CD4-positive, alpha-beta T cell treated with Interferon gamma for 1 hour (primary cell): Measurements from ENCODE around the gene ADRB1.

ENCODE experiments used
- DNase-seq: peaks from one replicate; pipeline ENCODE4 v3.0.0-alpha.2; 2020

The ADRB1 gene

DNA sequence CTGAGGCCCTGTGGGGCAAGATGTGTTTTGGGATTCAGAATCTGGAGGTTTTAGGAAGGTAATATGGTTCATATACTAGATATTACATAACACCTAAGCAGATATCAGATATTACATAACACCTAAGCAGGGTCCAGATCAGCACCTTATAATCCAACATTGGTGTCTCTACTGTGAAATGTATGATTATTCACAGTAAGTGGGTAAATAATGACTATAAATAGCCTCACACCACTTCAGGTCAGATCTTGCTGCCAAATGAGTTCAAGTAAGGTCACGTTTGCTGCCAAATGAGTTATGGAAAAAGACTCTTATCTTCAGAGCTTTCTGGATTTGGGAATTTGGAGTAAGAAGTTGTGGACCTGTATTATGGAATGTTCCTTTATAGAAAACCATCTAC, 14.6 kb downstream of the ADRB1 start:
- no peak for DNase-seq

DNA sequence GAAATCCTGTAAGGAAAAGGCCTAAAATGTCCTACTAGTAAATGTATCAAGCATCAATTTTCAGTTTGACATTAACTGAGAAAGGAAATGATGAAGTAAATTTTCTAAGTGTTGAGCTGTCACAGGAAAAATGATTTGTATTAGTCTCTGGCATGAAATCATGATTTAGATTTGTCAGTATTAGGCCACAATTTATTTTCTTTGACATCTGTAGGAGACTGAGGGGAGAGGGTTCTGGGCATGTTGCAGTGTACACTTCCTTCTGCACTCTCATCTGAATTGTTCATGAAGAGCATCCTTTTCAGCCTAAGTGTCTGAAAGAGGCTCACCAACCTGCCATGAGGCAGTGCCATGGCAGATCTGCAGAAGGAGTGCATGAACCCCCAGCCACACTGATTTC, 15.9 kb downstream of the ADRB1 start:
- DNase-seq = no peak

DNA sequence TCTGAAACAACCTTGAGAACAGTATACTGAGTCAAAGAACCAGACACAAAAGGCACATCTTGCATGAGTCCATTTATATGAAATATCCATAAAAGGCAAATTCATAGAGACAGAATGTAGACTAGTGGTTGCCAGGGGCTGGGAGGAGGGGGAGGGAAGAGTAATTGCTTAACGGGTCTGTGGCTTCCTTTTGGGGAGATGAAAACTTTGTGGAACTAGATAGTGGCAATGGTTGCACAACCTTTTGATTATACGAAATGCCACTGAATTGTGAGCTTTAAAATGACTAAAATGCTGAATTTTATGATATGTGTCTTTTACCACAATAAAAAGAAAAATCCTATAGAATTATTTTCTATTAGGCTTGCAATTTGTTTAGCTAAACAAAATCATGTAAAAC, 16.8 kb downstream of the ADRB1 start:
- no peak for DNase-seq

DNA sequence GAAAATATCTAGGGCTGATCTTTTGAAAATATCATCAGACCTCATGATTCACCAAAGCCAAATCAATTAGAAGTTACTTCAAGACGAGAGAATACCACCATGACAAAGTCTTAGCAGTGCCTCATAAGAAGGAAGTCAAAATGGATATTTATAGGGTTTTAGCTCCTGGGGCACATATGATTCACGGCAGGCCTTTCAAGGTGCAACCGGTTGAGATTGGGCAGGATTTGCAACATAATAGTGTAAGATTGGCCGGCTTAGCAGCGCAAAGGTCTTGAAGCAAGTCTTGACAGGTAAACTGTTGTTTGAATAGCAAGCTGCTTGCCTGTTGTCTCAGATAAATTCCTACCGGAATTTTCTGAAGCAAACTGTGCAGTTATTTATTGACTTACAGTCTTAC, 17.5 kb downstream of the ADRB1 start:
- DNase-seq = no peak

DNA sequence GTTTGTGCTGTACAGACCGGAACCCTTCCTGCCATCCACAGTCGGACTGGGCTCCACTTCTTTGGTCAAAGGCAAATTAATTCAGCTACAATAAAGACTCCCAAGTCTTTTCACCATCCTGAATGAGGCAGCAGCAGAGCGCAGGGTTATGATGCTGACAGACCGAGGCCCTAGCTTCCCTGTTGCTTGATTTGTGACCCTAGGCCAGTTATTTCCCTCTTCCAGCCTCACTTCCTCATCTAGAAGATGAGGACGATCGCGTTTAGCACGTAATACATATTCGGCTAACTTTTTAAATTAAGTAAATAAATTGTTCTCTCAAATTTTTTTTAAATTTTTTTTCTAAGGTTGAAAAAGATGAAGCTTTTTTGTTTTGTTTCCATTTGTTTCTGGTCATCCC, 18.1 kb downstream of the ADRB1 start:
- peak; percentile 28 for DNase-seq

DNA sequence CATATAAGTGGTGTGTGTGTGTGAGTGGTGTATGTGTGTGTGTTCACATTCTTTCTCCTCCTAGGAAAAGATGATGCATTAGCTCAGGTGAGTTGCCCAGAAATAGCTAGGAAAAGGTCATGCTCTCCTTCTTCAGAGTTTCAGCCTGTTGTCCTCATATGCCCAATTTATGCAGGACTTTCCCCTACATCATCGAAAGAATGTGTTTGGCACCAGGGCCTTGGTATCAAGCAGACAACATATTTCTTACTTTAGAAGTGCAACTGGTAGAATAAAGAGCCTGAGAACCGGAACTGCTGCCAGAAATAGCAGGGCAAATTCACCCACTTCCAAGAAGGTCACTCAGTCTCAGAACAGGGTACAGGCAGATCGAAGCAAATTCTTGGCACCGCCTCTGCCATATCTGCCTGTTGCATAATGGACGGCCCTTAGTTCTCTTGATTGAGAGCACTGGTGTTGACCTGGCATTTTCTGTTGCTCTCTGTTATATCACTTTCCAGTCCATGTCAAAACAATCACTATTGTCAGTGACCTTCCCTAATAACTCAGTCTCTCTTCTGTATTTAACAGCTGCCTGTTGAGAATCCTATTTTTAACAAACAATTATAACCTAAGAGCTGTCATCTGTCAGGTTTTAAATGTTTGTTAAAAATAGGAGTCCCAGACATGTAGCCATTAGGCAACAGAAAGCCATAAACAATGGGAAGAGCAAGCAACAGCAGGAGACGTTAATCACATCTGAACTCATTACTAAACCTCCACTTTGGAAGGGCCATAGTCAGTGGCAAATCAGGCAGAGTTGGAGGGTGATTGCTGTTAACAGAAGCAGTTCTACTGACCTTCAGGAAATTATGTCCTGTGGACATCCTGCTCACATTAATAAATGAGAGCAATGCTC, 20.7 kb downstream of the ADRB1 start:
- DNase-seq = no peak

DNA sequence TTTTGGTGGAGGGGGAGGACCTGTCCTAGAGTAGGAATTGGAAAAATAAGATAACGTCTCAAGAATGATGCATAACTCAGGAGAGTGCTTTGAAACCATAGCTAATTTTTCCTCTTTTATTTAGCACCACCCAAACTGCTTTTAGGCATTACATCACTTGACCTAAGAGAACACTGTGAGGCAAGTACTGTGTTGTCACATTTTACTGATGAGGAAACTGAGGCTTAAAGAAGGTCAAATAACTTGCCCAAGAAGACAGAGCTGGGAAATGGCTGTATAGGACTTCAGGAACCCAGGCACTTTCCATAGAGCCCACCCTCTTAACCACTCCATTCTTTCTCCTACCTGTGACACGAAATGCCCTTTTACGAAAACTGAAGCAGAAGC, 21.4 kb downstream of the ADRB1 start:
- no peak for DNase-seq

DNA sequence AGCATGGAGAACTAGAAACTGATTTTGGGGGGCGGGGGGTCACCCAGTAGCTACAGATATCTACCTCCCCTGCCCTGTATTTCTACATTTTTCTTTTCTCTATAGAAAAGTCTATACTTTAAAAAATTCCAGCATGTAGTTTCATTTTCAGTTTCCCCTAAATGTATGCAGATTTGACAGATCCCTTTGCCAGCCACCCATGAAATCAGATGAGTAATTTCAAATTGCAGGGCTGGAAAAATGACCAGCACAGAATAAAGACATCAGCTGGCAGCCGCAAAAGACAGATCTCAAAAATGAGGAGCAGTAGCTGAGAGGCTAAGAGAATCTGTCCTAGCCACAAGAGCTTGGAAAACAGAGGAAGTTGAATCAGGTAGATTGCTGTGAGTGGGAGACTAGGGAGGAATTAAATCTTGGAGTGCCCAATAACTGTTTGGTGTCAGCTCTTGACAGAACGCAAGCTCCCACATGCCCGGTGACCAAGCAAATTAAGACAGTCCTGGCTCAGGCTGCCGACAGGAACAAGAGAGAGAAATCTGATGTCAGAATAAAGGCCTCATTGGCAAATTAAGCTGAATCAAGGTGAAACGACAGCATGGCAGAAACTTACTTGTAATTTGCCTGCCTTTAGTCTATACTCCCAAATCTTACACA, 24.5 kb downstream of the ADRB1 start:
- DNase-seq = no peak

DNA sequence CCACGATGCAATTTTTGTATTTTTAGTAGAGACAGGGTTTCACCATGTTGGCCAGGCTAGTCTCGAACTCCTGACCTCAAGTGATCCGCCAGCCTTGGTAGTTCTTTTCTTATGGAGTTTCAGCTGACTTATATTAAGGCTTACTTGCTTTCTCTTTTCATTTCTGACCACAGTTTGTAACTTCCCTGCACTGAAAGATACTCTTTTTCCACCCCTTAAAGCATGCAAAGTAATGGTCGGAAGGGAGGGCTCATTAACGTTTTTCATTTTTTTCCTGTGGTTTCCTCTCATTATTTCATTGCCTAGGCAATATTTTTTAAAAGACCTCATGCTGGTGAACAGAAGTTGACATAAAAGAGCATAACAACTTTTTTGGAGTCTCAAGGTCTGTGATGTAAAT, 27.0 kb downstream of the ADRB1 start:
- no peak for DNase-seq

DNA sequence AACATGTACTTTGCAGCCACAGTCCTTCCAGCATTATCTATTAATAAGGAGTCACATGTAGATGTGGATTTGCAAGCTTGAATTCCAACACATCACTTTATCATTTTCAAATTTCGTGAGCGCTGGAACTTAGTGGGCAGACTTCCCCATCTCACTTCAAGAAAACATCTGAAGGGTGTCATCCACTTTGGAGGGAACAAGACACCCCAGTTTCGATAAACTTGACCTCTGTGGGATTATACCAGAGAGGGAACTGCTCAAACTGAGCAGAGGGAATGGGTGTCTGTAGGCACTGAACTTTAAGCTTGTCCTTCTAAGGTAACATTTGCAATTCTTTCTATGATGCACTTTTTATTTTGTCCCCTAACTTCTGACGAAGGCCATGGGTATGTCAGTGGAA, 27.5 kb downstream of the ADRB1 start:
- DNase-seq = no peak

DNA sequence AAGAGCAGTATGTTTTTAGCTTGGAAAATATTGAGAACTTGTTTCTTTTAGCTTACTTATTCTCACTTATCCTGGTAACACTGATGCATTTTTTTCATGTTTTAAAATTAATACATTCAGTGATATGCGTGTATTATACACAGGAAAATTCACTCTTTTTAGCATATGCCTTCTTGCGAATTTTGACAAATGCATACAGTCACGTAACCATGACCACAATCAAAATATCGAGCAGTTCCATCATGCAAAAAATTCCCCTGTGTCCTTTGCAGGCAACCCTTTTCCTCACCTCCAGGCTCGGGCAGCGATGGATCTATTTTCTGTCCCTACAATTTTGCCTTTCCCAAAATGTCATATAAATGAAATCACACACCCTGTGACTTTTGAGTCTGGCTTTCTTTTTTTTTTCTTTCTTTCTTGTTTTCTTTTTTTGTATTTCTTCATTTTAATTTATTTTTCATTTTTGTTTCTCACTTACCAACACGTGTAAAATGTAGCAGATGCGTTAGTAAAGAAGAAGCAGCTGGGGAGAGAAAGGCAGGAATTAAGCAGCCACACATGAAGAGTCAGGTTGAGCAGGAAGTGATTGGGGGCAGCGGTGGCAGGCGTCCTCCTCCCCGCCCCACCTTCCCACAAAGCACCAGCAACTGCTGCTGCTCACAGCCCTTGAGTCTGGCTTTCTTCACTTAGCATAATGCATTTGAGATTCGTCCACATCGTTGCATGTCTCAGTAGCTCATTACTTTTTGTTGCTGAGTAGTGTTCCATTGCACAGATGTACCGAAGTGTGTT, 29.9 kb downstream of the ADRB1 start:
- no peak for DNase-seq

DNA sequence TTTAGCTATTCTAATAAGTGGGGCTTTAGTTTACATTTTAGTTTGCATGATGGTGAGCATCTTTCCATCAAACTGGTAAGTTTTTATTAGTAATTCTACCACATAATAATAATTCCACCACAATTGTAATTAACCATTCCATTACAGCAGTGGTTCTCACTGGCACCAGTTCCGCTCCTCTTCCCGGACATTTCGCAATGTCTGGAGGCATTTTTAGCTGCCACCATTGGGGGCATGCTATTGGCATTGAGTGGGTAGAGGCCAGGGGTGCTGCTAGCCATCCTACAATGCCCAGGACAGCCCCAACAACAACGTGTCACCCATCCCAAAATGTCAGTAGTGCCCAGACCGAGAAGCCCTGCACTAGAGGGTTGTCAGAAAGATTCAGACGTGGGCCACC, 31.4 kb downstream of the ADRB1 start:
- DNase-seq = no peak

DNA sequence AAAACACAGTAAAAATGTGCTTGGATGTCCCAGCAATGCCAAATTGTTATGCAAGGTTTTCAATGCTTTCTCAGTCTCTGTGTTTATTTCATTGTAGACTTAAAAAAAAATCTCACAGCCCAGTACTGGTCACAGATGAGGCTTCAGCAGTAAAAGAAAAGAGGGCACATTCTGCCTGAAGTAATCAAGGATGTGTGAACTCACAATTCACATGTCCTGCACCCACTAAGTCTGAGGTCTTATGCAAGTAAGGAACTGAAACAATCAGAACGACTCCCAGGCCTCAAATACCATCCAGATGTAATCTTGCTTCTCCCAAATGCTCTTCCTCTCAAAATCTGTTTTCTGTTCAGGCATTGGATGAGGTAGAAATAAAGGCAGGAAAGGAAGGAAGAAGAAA, 33.7 kb downstream of the ADRB1 start:
- DNase-seq = no peak

DNA sequence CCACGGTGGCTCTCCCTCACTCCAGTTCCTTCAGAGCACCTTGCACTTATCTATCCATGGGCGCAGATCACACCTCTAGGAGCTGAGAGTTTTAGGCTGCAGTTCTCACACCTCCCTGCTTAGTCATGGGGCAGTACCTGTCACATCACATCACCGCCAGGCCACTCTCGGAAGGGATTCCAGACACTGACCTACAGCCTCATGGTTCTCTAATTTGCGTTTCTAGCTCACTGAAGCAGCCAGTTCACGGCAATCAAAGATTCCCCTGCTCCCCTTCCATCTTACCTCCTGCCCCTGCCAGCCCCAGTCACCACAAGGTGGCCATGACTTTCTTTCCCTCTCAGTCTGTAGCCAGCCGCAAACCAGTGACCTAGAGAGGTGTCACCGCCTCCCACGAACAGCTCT, 34.2 kb downstream of the ADRB1 start:
- DNase-seq = no peak

DNA sequence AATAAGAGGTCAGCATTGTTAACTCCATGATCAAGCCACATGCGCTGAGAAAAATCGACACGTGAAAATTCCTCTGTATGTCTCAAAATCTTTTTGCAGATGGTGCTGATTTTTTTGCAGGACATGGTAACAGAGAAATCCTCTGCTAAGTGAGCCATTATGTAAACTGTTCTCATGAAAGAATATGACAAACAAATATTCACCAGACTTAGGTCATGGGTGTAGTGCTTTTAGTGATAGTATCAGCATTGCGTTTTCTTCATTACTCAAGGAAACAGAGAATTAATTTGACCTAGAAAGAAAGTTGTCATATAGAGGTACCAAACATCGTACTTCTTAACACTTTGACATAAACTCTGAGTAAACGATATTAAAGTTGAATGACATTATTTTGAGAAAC, 34.7 kb downstream of the ADRB1 start:
- DNase-seq = no peak

DNA sequence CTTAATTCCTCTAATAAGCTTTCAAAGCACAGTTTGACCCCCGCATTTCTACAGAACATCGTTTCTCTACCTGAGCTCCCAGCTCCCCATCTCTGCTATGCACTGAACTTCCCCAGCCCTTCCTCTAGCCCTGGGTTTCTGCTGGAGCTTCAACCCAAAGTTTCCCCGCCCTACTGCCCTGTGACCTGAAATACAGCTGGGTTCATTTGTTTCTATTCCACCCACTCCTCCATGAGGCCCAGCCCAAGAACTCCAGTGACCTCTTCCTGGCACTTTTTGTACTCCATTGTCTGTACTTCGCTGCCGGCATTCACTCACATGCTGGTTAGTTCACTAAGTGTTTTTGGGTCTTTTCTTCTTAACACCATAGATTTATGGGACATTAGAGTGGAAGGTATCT, 35.8 kb downstream of the ADRB1 start:
- no peak for DNase-seq

DNA sequence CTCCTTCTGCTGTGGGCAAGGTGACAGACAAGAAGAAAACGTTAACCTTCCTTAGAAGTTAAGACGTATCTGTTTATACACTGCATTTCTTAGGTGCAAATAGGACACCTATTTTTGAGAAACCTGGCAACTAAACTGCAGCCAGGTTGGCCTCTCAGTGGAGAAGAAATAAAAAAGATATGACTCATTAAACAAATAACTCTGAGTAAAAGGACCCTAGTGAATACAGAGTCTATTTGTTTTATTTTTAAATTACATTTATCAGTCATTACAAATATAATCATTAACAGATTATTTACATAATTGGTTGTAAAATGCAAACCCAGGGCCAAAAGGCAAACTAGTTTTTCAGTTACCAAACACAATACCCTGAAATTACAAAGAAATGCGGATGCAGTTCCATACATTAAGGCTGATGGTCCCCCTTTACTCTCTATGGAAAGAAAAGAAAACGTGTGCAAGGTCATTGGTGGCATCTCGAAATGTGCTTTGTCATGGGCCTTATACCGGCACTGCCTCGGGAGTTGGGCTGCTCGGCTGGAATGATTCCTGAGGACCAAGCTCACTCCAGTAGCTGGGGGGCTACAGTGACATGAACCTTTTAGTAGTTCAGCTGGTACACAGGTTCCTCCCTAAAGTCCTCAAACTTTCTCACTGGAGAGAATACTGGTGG, 38.4 kb downstream of the ADRB1 start:
- no peak for DNase-seq

DNA sequence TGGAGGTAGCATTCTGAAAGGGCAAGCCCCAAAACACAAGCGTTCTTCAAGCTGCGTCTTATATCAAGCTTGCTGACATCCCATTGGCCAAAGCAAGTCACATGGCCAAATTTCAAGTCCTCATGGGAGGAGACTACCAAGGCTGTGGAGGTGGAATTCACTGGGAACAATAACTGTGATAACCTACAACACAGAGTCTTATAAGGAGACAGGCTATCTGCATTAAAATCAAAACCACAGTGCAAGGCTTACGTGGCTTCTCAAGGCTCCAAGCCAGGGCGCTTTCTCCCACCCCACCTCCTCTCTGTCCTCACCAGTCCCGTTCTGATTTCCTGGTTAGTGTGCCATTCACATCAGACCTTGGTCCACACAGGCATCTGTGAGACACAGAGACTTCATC, 39.4 kb downstream of the ADRB1 start:
- DNase-seq = no peak

DNA sequence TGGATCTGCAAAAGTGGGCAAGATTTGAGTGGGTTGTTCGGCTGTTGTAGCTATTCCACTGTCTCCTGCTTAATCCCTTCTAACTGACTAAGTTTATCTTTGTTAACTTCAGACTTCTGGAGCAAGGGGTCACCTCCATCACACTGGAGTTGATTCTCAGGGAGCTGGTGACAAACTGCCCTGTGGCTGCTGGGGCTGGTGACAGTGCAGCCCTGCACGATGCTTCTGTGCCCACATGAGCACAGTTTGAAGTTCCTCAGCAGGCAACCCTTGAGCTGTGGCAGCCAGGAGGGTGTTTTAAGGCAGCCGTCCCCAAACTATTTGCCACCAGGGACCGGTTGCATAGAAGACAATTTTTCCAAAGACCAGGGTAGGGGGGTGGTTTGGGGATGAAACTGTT, 40.5 kb downstream of the ADRB1 start:
- DNase-seq = no peak

DNA sequence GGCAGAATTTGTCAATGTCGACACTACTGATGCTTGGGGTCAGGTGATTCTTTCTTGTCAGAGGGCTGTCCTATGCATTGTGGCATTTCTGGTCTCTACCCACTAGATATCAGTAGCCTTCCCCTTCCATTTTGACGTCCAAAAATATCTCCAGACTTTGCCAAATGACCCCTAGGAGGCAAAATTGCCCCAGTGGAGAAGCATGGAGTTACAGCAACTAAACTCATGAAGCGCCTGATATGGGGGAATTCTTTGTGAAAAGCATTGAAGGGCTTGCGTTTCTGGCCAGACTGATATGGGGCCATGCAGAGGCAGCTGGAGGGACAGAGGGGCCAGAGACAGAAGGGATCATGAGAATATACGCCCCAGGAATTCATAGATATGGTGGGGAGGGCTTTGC, 43.6 kb downstream of the ADRB1 start:
- no peak for DNase-seq

DNA sequence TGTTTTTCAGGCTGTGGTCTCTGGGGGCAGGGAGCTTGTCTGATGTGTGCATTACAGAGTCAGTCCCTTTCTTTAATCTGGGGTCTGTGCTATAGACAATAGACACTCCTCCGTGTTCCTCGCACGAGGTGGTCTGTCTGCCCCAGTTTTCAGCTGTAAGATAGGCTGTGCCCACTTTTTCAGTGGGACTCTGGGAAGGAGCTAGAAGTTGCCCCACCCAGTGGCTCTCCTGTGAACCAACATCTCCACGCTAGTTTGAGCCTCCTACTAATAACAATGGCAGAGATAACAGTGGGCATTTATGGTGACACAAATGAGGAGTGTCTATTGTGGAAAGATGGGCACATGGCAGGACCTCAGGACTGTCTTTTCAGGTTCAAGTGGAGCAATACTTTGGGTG, 44.0 kb downstream of the ADRB1 start:
- no peak for DNase-seq

DNA sequence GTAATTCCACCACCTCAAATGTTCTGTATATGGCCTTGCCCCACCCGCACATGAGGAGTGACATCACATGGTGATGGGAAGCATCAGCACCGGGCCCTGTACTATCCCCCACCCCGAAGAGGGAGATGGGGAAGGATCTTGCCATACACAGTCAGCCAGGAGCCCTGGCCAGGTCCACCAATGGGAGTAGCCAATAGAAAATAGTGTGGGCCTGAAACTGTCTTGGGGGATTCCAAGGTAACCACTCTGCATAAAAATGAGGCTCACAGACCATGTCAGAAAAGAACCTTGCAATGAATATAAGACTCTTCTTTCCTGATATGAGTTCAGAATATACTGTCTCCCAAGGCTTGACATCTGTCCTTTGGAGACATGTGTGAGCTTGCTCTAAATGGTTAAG, 51.1 kb downstream of the ADRB1 start:
- no peak for DNase-seq
